ENCODE results near the gene KAT6B.

KAT6B gene

DNA sequence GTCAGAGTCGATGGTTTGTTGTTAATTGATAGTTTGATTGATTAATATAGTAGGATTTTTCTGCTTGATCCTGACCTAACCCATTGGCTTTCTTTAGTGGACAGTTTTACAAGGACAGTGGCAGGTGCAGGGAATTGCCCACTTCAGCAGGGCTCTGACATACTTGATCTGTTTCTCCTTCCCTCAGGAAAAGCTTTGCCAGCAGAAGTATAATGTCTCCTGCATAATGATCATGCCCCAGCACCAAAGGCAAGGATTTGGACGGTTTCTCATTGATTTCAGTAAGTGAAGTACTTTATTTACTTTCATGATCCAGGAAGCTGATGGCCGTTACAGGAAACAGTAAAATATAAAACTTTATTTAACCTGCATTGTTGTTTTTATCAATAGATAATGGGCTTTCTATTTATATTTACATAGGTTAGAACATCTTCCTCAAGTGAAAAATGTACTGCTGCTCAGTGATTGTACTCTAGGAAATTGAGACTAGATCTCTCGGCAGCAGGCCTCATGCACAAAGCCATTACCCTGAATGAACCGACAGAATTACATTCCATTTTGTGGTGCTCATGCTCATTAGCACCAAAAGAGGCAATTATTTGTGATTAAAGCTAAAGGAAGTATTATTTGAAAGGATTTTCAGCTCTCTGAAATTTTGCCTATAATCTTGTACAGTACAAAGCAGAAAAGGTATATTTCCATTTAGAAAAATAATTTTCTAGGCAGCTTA, 162.6 kb downstream of the KAT6B start:
- no peak overlapping the region for H3K4me3 ChIP-seq (ENCODE audit: low read depth, low read length)
- DNase-seq (ENCODE audit: low read depth), result no peak
- TF ChIP-seq, protein P1, sequence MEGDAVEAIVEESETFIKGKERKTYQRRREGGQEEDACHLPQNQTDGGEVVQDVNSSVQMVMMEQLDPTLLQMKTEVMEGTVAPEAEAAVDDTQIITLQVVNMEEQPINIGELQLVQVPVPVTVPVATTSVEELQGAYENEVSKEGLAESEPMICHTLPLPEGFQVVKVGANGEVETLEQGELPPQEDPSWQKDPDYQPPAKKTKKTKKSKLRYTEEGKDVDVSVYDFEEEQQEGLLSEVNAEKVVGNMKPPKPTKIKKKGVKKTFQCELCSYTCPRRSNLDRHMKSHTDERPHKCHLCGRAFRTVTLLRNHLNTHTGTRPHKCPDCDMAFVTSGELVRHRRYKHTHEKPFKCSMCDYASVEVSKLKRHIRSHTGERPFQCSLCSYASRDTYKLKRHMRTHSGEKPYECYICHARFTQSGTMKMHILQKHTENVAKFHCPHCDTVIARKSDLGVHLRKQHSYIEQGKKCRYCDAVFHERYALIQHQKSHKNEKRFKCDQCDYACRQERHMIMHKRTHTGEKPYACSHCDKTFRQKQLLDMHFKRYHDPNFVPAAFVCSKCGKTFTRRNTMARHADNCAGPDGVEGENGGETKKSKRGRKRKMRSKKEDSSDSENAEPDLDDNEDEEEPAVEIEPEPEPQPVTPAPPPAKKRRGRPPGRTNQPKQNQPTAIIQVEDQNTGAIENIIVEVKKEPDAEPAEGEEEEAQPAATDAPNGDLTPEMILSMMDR (conservative IDR thresholded peaks at IDR 0.05; ENCODE audit: low read depth, low read length), result no peak

DNA sequence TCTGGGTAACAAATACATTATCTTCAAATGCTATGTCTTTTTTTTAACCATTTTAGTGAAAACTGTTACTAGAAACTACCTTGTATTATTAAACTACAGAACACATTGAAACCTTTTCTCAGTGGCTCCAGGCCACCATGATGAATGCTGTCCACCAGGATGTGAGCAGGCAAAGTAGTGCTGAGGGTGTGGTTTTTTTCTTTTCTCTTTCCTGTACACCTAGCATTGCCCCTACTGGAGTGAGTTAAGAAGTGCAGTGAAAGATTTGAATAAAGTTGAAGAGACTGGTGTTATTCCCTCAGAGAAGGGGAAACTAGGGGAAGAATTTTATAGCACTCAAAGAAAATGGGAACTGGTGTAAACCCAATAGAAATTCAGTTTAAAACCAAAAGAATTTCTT, 165.0 kb downstream of the KAT6B start:
- peak; percentile 29 for DNase-seq (ENCODE audit: low read depth)
- H3K4me3 ChIP-seq (ENCODE audit: low read depth, low read length), result no peak overlapping the region
- TF ChIP-seq, protein P1 (conservative IDR thresholded peaks at IDR 0.05; ENCODE audit: low read depth, low read length), result peak; percentile 43

DNA sequence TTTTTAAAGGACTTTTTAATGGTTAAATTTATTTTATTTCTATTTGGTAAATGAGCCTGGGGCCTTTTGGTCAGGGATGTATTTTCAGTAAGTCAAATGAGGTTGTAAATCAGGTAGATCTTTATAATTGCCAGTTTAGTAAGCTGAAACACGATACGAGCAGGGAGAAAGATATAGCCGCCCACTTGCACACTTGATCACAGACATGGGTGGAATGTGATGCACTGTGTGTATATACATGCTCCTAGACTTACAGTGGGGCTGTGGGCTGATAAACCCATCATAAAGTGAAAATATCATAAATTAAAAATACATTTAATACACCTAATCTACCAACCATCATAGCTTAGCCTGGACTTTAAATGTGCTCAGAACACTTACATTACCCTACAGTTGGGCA, 165.7 kb downstream of the KAT6B start:
- TF ChIP-seq, protein P1 (conservative IDR thresholded peaks at IDR 0.05; ENCODE audit: low read depth, low read length), result no peak
- no peak for DNase-seq (ENCODE audit: low read depth)
- no peak overlapping the region for H3K4me3 ChIP-seq (ENCODE audit: low read depth, low read length)

DNA sequence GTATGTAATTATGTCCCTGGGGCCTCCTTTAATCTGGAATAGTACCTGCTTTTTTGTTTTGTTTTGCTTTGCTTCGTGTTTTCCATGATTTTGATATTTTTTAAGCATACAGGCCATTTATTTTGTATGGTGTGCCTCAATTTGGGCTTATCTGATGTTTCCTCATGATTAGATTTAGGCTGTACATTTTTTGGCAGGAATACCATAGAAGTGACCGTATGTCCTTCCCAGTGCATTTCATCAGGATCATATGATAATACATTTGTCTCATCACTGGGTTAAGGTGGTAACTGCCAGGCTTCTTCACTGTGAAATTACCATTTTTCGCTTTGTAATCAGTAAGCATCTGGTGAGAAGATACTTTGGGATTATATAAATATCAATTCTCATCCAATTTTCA, 167.2 kb downstream of the KAT6B start:
- DNase-seq (ENCODE audit: low read depth), result no peak
- no peak overlapping the region for H3K4me3 ChIP-seq (ENCODE audit: low read depth, low read length)
- TF ChIP-seq, protein P1 (conservative IDR thresholded peaks at IDR 0.05; ENCODE audit: low read depth, low read length), result no peak

DNA sequence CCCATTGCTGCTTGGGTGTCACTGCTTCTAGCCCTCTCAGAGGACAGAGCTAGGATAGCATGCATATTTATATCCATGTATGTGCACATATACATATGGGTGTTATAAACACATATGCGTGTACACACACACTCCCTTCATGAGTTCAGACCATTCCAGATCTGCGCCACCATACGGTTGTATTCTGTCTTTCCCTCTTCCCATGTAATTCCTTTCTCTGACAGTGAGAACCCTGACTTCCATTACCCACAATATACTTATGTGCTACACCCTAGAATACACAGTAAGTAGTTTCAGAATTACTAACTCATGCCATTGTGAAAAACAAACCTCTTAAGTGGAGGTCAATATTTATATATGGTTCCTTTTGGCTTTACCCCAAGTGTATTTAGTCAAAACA, 168.5 kb downstream of the KAT6B start:
- DNase-seq (ENCODE audit: low read depth), result no peak
- TF ChIP-seq, protein P1 (conservative IDR thresholded peaks at IDR 0.05; ENCODE audit: low read depth, low read length), result no peak
- H3K4me3 ChIP-seq (ENCODE audit: low read depth, low read length), result no peak overlapping the region

DNA sequence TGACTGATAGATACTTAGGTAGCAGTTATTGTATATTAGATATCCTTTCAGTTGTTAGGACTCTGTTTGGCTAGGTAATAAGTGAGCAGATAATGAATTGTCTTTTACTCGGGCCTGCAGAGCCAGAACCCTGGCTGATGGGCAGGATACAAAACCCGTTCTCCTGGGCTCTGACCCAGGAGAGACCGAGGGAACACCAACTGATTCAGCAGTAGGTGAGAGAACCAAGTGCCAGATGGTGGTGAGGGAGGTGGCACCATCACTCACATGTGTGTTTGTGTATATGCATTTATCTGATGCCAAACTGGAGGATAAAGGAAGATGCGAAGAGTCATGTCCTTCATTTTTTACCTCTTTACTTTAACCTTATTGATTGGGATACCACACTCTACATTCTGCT, 169.4 kb downstream of the KAT6B start:
- H3K4me3 ChIP-seq (ENCODE audit: low read depth, low read length), result no peak overlapping the region
- DNase-seq (ENCODE audit: low read depth), result no peak
- TF ChIP-seq, protein P1 (conservative IDR thresholded peaks at IDR 0.05; ENCODE audit: low read depth, low read length), result no peak

DNA sequence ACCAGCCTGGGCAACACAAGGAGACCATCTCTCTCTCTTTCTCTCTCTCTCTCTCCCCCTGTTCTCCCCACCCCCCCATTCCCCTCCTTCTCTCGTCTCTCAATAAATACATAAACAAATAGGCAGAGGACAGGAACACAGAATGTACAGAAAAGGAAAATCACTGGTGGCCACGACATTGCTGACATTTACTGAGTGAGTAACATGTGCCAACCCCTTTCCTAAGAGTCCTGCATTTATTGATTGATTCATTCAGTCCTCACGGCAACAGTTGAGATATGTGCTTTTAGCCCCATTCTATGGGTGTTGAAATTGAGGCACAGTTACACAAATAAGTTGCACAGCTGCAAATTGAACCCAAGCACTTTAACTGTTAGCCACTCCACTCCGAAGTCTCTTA, 170.8 kb downstream of the KAT6B start:
- TF ChIP-seq, protein P1 (conservative IDR thresholded peaks at IDR 0.05; ENCODE audit: low read depth, low read length), result no peak
- no peak for DNase-seq (ENCODE audit: low read depth)

More for the DNA sequence above, 170.8 kb downstream of the KAT6B start:
- no peak overlapping the region for H3K4me3 ChIP-seq (ENCODE audit: low read depth, low read length)

All from choroid plexus epithelial cell (primary cell).